A549 (cell line): ENCODE measurements around the gene PTK7. TPM values are rescaled to one million over a fixed set of nuclear protein-coding genes. Genes with fewer than 3 reads are reported as not detected.

Source experiments
- ATAC-seq, 2 experiments: fragments of 200-7000 bp in 1 of 2; fragments of >200 bp in 1 of 2; cut with Nextera tagmentation in 1 of 2; cut with Tn5 transposase in 1 of 2; 3 replicates each; pipeline versions ENCODE4 v1.8.0 to v1.9.1; 2018 to 2020; ENCODE audit warnings: mild to moderate bottlenecking in 1 of 2, moderate library complexity in 1 of 2
- CTCF ChIA-PET: fragments of 300-600 bp; sonication (Branson Sonifier 250); formaldehyde crosslinking; extraction: SDS; loops from one replicate; lab custom pipeline; 2021; ENCODE audit warnings: antibody characterized with exemption, inconsistent platforms; lab: Yijun Ruan, JAX
- POLR2A ChIA-PET: fragments of 350-600 bp; formaldehyde crosslinking; extraction: SDS; loops from one replicate; lab custom pipeline; 2021; ENCODE audit warnings: antibody characterized with exemption, inconsistent platforms; lab: Yijun Ruan, JAX
- DNase-seq, 2 experiments: peaks; one replicate each; pipeline versions ENCODE4 v3.0.0 to v3.0.0-alpha.2; 2011 to 2016; ENCODE audit warnings: low read depth in 1 of 2, low spot score in 1 of 2
- FAIRE-seq: peaks from 2 replicates; lab custom pipeline; 2011; peaks lifted over from hg19 to GRCh38; lab: Jason Lieb, UNC
- H3K27ac ChIP-seq, 2 experiments: fragments of >200 bp; sonication (Bioruptor Twin); formaldehyde crosslinking; 3 replicates each; pipeline ENCODE4 v1.5.1; 2016 to 2017
- H3K4me1 ChIP-seq: fragments of >200 bp; sonication (Bioruptor Twin); formaldehyde crosslinking; 3 replicates; pipeline ENCODE4 v1.6.1; 2016
- H3K4me2 ChIP-seq: fragments of >200 bp; sonication (Bioruptor Twin); formaldehyde crosslinking; 3 replicates; pipeline ENCODE4 v1.6.1; 2016
- H3K4me3 ChIP-seq: fragments of >200 bp; sonication (Bioruptor Twin); formaldehyde crosslinking; 3 replicates; pipeline ENCODE4 v1.5.1; 2016
- H3K9me3 ChIP-seq: fragments of >200 bp; sonication (Bioruptor Twin); formaldehyde crosslinking; 3 replicates; pipeline ENCODE4 v1.6.1; 2016
- CBX2 ChIP-seq: fragments of 200-600 bp; sonication (generic); IDR thresholded peaks from 2 replicates; pipeline ENCODE4 v1.6.1; 2016; ENCODE audit warnings: low read depth, mild to moderate bottlenecking, borderline replicate concordance
- CHD2 ChIP-seq: fragments of 150-350 bp; IDR thresholded peaks from 2 replicates; pipeline ENCODE4 v1.6.1; 2014; ENCODE audit warnings: low read length; ENCODE audit not compliant: partially characterized antibody
- EHF ChIP-seq: fragments of 250-450 bp; sonication (Bioruptor Pico); IDR thresholded peaks from 2 replicates; pipeline ENCODE4 v1.5.0; 2020; ENCODE audit warnings: mild to moderate bottlenecking
- FOSB ChIP-seq: fragments of 250-450 bp; sonication (Bioruptor Pico); IDR thresholded peaks from 2 replicates; pipeline ENCODE4 v1.5.0; 2020; ENCODE audit warnings: mild to moderate bottlenecking, moderate library complexity
- FOXS1 ChIP-seq: fragments of 250-450 bp; sonication (Bioruptor Pico); IDR thresholded peaks from 2 replicates; pipeline ENCODE4 v1.5.0; 2020; ENCODE audit warnings: mild to moderate bottlenecking, moderate library complexity
- GATA3 ChIP-seq: IDR thresholded peaks from 2 replicates; pipeline ENCODE4 v1.6.1; 2012; ENCODE audit warnings: borderline replicate concordance
- HEYL ChIP-seq: fragments of 250-450 bp; sonication (Bioruptor Pico); IDR thresholded peaks from 2 replicates; pipeline ENCODE4 v1.8.0; 2021; ENCODE audit warnings: mild to moderate bottlenecking, moderate library complexity
- HOXA7 ChIP-seq: fragments of 250-450 bp; sonication (Bioruptor Pico); IDR thresholded peaks from 2 replicates; pipeline ENCODE4 v1.5.0; 2020; ENCODE audit warnings: mild to moderate bottlenecking, moderate library complexity
- HOXB5 ChIP-seq: fragments of 250-450 bp; sonication (Bioruptor Pico); IDR thresholded peaks from 2 replicates; pipeline ENCODE4 v1.5.0; 2020; ENCODE audit warnings: mild to moderate bottlenecking, moderate library complexity
- JUN ChIP-seq, 2 experiments: fragments of >200 bp; sonication (Bioruptor Twin); formaldehyde crosslinking; IDR thresholded peaks; 2 replicates in 1 of 2; 3 replicates in 1 of 2; pipeline ENCODE4 v1.6.1; 2016 to 2017
- JUNB ChIP-seq: fragments of >200 bp; sonication (Bioruptor Twin); formaldehyde crosslinking; IDR thresholded peaks from 2 replicates; pipeline ENCODE4 v1.6.1; 2016
- KDM5A ChIP-seq: fragments of 200-600 bp; sonication (generic); IDR thresholded peaks from 2 replicates; pipeline ENCODE4 v1.6.1; 2016; ENCODE audit warnings: antibody characterized with exemption, mild to moderate bottlenecking
- MAZ ChIP-seq: fragments of 150-350 bp; IDR thresholded peaks from 2 replicates; pipeline ENCODE4 v1.6.1; 2014; ENCODE audit warnings: antibody characterized with exemption, low read depth, low read length, borderline replicate concordance
- MYC ChIP-seq: IDR thresholded peaks from 2 replicates; pipeline ENCODE4 v1.6.1; 2012; ENCODE audit warnings: mild to moderate bottlenecking, inconsistent platforms, low read length, improper control_type of control experiment, borderline replicate concordance
- NR3C1 ChIP-seq: fragments of >200 bp; sonication (Bioruptor Twin); formaldehyde crosslinking; IDR thresholded peaks from 3 replicates; pipeline ENCODE4 v1.6.1; 2017
- PHF8 ChIP-seq: fragments of 200-600 bp; sonication (generic); IDR thresholded peaks from 2 replicates; pipeline ENCODE4 v1.6.1; 2016; ENCODE audit warnings: low read depth, mild to moderate bottlenecking, antibody characterized with exemption, moderate library complexity, borderline replicate concordance
- POLR2A ChIP-seq: IDR thresholded peaks from 2 replicates; pipeline ENCODE4 v1.6.1; 2012; ENCODE audit warnings: mild to moderate bottlenecking, low read length
- RCOR1 ChIP-seq: fragments of 150-350 bp; IDR thresholded peaks from 2 replicates; pipeline ENCODE4 v1.6.1; 2014; ENCODE audit warnings: antibody characterized with exemption, low read length, low read depth
- SMC3 ChIP-seq: fragments of >200 bp; sonication (Bioruptor Twin); formaldehyde crosslinking; IDR thresholded peaks from 3 replicates; pipeline ENCODE4 v1.6.1; 2018; ENCODE audit warnings: inconsistent platforms
- TP53 ChIP-seq: fragments of 250-450 bp; sonication (Bioruptor Pico); IDR thresholded peaks from 2 replicates; pipeline ENCODE4 v1.5.0; 2021; ENCODE audit warnings: mild to moderate bottlenecking, moderate library complexity
- ZC3H11A ChIP-seq: fragments of 450-650 bp; IDR thresholded peaks from 2 replicates; pipeline ENCODE4 v1.6.1; 2014; ENCODE audit warnings: antibody characterized with exemption, mild to moderate bottlenecking
- WGBS: methylation state at CpG from one replicate; pipeline ENCODE4 v1.1.6; 2017; ENCODE audit errors: missing lambda C conversion rate; 5-methylcytosine and 5-hydroxymethylcytosine counted together
- polyA plus RNA-seq, 4 experiments: library from polyadenylated mRNA; depleted of rRNA in 3 of 4; stranded (reverse); fragments of >200 nt; fragmentation: RNase III in 1 of 4; extraction: RNeasy Plus Mini Kit Qiagen cat#74134 plus additional on column Dnase treatment in 1 of 4; gene quantifications; 2 replicates in 3 of 4; 3 replicates in 1 of 4; pipeline ENCODE4 v1.2.3, GENCODE V29; 2011 to 2017
- TF ChIP-seq, protein P1 (sequence below): IDR thresholded peaks from 2 replicates; pipeline ENCODE4 v1.6.1; 2012; ENCODE audit warnings: low read depth, borderline replicate concordance
- TF ChIP-seq, protein P2 (sequence below): fragments of 250-450 bp; sonication (Bioruptor Pico); IDR thresholded peaks from 2 replicates; pipeline ENCODE4 v1.5.0; 2020; ENCODE audit warnings: low read depth, mild to moderate bottlenecking, moderate library complexity
- TF ChIP-seq, protein P3 (sequence below): fragments of >200 bp; sonication (Bioruptor Twin); formaldehyde crosslinking; IDR thresholded peaks from 3 replicates; pipeline ENCODE4 v1.6.1; 2016
- TF ChIP-seq, protein P4 (sequence below): IDR thresholded peaks from 2 replicates; pipeline ENCODE4 v1.6.1; 2012
- TF ChIP-seq, protein P5 (sequence below): fragments of 450-650 bp; IDR thresholded peaks from 2 replicates; pipeline ENCODE4 v1.6.1; 2014; ENCODE audit warnings: antibody characterized with exemption
- TF ChIP-seq, protein P6 (sequence below): fragments of 200-600 bp; sonication (generic); IDR thresholded peaks from 2 replicates; pipeline ENCODE4 v1.6.1; 2016; ENCODE audit warnings: antibody characterized with exemption, mild to moderate bottlenecking, moderate library complexity

PTK7 gene
- polyA plus RNA-seq, 2 of the 4 experiments (the other 2 are of a cell fraction) = 2.8 to 5.6 TPM

DNA sequence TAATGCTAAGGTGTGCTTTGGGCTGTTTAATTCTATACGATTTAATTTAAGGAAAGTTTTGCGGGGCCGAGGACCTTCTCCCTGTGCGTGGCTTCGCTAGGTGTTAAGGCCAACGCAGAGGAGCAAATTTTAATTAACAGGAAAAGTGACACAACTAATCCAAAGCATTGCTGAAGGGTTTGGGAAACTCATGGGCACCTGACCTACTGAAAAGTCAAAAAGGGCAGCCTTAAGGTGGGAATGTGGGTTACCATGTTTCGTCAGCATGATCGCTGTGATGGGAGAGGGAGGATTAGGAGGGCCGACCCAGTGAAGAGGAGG is 105.5 kb downstream of the PTK7 start:
- ATAC-seq (peak in 1 of 2 experiments; percentile 30; a peak in 4 of 6 replicates), FAIRE-seq (no peak)

DNA sequence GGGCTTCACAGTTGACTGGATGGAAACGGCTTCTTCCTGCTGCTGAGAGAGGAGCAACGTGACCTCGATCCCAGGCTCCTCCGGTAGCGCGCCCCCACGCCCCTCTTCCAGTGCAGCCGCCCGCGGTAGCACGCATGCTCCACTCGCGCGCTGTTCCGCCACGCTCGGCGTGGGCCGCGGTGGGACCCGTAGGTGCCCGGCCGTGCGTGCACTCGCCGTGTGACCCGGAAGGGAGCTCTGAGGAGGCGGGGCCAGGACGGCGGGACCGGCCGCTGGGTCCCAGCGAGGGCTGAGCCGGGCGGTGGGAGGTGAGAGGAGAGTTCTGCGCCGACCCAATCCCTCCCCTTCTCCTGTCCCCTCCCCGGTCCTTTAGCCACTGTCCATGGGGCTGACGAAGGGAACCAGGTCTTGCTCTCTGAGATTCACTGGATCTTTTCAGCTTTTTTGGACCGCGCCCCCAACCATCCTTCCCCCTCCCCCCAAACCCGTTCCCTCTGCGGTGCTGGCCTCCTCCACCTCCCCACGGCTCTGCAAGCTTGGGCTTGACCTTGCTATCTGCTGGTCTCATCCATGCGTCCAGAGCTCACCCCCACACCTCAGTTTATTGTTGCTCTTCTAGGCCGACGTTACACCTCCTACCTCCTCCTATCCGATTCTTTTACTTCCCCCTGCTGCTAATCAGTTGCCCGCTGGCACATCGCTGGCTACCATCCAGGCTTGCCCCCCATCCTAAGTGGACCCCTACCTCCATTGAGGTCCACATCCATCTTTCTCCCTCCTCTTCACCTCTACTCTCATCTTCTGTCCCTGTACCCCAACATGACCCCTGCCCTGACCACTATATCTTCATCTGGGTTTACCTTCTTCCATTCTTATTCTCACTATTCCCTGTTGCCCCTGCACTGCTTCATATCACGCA is 106.1 kb downstream of the PTK7 start, which contains the start of gene CUL9:
Gene CUL9, plus strand, starts transcription at position 255 of the 919 bp plus-strand sequence. CDS start 2,115 bp downstream, outside the sequence.
- 4% methylated on average over 25 of the region's 51 CpGs for WGBS
- ChIA-PET CTCF (interaction anchor here (3.5 kb wide), 1 partner anchor 11 kb away, joined by 12 read pairs; the partner anchor contains the start of gene SRF), POLR2A (interaction anchor here (0.6 kb wide), 2 partner anchors 10 to 219 kb away, joined by 3 to 4 read pairs; no protein-coding TSS in a partner anchor)
- TF ChIP-seq JUNB (no peak), HEYL (CRISPR knock-in tag) (no peak), NR3C1 (no peak), HOXB5 (CRISPR knock-in tag) (no peak), GATA3 (0 out of 2 replicates have a peak, but pooled peaks have one; percentile 10), FOXS1 (CRISPR knock-in tag) (no peak), PHF8 (peak; percentile 49; the same call in 1 of the 2 replicates), CHD2 (no peak), SMC3 (no peak), MAZ (no peak), EHF (CRISPR knock-in tag) (no peak), TP53 (CRISPR knock-in tag) (peak; percentile 72; the same call in 1 of the 2 replicates), KDM5A (no peak), JUN (IDR thresholded peaks at IDR 0.05) (peak; percentile 32 to 76; a peak in 3 of 5 replicates), POLR2A (peak; percentile 63), CBX2 (no peak), ZC3H11A (no peak), RCOR1 (no peak), MYC (0 out of 2 replicates have a peak, but pooled peaks have one; percentile 39)
- TF ChIP-seq, protein P1, sequence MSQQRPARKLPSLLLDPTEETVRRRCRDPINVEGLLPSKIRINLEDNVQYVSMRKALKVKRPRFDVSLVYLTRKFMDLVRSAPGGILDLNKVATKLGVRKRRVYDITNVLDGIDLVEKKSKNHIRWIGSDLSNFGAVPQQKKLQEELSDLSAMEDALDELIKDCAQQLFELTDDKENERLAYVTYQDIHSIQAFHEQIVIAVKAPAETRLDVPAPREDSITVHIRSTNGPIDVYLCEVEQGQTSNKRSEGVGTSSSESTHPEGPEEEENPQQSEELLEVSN = peak; percentile 32; the same call in 1 of the 2 replicates
- TF ChIP-seq, protein P2, sequence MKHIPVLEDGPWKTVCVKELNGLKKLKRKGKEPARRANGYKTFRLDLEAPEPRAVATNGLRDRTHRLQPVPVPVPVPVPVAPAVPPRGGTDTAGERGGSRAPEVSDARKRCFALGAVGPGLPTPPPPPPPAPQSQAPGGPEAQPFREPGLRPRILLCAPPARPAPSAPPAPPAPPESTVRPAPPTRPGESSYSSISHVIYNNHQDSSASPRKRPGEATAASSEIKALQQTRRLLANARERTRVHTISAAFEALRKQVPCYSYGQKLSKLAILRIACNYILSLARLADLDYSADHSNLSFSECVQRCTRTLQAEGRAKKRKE (CRISPR knock-in tag) = no peak
- TF ChIP-seq, protein P3, sequence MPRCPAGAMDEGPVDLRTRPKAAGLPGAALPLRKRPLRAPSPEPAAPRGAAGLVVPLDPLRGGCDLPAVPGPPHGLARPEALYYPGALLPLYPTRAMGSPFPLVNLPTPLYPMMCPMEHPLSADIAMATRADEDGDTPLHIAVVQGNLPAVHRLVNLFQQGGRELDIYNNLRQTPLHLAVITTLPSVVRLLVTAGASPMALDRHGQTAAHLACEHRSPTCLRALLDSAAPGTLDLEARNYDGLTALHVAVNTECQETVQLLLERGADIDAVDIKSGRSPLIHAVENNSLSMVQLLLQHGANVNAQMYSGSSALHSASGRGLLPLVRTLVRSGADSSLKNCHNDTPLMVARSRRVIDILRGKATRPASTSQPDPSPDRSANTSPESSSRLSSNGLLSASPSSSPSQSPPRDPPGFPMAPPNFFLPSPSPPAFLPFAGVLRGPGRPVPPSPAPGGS = peak; percentile 36; the same call in 1 of the 3 replicates
- TF ChIP-seq, protein P4, sequence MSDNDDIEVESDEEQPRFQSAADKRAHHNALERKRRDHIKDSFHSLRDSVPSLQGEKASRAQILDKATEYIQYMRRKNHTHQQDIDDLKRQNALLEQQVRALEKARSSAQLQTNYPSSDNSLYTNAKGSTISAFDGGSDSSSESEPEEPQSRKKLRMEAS = peak; percentile 86
- TF ChIP-seq, protein P5, sequence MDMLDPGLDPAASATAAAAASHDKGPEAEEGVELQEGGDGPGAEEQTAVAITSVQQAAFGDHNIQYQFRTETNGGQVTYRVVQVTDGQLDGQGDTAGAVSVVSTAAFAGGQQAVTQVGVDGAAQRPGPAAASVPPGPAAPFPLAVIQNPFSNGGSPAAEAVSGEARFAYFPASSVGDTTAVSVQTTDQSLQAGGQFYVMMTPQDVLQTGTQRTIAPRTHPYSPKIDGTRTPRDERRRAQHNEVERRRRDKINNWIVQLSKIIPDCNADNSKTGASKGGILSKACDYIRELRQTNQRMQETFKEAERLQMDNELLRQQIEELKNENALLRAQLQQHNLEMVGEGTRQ = peak; percentile 8; the same call in 1 of the 2 replicates

More for the DNA sequence above, 105.5 kb downstream of the PTK7 start:
- DNase-seq = no peak
- Histone ChIP-seq H3K27ac (peak overlapping the region; percentile 84 to 97), H3K4me1 (peaks cover 13% of the 10 kb centered on the region; the same call in 2 of the 3 replicates), H3K4me2 (peak overlapping the region; percentile 93), H3K9me3 (no peaks in the 10 kb centered on the region), H3K4me3 (peak overlapping the region; percentile 77)
- ChIA-PET CTCF (interaction anchor here (3.5 kb wide), 1 partner anchor 10 kb away, joined by 12 read pairs; the partner anchor contains the start of gene SRF), POLR2A (interaction anchor here (0.6 kb wide), 1 partner anchor 219 kb away, joined by 4 read pairs; no protein-coding TSS in a partner anchor)
- TF ChIP-seq EHF (CRISPR knock-in tag) (0 out of 2 replicates have a peak, but pooled peaks have one; percentile 35), FOSB (CRISPR knock-in tag) (peak; percentile 86; the same call in 1 of the 2 replicates), HOXA7 (CRISPR knock-in tag) (peak; percentile 73; the same call in 1 of the 2 replicates)
- TF ChIP-seq, protein P6, sequence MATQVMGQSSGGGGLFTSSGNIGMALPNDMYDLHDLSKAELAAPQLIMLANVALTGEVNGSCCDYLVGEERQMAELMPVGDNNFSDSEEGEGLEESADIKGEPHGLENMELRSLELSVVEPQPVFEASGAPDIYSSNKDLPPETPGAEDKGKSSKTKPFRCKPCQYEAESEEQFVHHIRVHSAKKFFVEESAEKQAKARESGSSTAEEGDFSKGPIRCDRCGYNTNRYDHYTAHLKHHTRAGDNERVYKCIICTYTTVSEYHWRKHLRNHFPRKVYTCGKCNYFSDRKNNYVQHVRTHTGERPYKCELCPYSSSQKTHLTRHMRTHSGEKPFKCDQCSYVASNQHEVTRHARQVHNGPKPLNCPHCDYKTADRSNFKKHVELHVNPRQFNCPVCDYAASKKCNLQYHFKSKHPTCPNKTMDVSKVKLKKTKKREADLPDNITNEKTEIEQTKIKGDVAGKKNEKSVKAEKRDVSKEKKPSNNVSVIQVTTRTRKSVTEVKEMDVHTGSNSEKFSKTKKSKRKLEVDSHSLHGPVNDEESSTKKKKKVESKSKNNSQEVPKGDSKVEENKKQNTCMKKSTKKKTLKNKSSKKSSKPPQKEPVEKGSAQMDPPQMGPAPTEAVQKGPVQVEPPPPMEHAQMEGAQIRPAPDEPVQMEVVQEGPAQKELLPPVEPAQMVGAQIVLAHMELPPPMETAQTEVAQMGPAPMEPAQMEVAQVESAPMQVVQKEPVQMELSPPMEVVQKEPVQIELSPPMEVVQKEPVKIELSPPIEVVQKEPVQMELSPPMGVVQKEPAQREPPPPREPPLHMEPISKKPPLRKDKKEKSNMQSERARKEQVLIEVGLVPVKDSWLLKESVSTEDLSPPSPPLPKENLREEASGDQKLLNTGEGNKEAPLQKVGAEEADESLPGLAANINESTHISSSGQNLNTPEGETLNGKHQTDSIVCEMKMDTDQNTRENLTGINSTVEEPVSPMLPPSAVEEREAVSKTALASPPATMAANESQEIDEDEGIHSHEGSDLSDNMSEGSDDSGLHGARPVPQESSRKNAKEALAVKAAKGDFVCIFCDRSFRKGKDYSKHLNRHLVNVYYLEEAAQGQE = no peak
- 45% methylated on average over 9 of the region's 9 CpGs for WGBS

More for the DNA sequence above, 106.1 kb downstream of the PTK7 start, which contains the start of gene CUL9:
- peak within 1 kb of the TSS; percentile 77 for H3K4me3 ChIP-seq
- ATAC-seq (peak; percentile 94 to 95), FAIRE-seq (no peak), DNase-seq (peak; percentile 44 to 66)
- H3K27ac ChIP-seq = peak within 1 kb of the TSS; percentile 84 to 97
- peak within 1 kb of the TSS; percentile 93 for H3K4me2 ChIP-seq
- no peaks in the 10 kb centered on the region for H3K9me3 ChIP-seq
- H3K4me1 ChIP-seq = peaks cover 13% of the 10 kb centered on the region; the same call in 2 of the 3 replicates
